DMS53 treated with DMSO at 0.1 percent for 48 hours (cell line): ENCODE data around the gene IL13.

Source experiments
- DNase-seq: peaks from one replicate; lab custom pipeline; 2025; ENCODE audit not compliant: unreplicated experiment; lab: John Stamatoyannopoulos, UW

IL13 gene

DNA sequence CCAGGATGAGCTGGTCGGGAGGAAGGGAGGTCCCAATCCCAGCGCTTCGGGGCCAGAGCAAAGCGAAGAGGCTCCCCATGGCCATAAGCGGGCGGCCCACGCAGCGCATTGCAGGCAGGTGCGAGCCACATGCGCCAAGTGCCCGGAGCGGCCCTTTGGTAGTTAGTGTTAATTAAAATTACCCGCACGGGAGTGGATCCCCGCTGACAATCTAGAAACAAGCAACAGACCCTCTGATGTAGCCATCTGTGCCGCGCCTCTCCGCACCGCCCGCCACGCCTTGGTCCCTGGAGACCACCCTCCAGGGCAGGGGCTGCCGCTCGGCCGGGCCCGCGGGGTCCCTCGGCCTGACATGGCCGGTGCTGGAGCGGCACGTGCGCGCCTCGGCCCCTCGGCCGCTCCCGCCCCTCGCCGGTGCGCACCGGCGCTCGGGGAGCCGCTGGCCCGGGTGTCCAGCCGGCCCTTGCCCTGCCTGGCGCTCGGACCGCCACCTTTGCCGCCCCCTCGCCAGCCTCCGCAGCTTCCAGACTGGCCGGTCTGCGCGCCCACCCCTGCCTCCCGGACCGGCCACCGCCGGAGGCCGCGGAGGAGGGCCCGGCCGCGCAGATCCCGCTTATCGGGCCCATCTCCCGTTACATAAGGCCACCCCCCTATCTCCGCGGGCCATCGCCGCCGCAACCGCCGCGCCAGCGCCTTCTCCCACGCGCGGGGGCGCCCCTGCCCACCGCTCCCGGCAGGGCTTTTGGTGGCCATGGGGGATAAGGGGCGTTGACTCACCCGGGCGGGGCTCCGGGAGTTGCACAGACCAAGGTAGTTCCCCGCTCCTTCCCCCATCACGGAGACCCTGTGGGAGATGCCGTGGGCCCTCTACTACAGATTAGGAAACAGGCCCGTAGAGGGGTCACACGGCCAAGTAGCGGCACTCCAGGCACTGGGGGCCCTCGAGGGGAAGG lies 1.9 kb upstream of the IL13 start:
- DNase-seq = no peak

DNA sequence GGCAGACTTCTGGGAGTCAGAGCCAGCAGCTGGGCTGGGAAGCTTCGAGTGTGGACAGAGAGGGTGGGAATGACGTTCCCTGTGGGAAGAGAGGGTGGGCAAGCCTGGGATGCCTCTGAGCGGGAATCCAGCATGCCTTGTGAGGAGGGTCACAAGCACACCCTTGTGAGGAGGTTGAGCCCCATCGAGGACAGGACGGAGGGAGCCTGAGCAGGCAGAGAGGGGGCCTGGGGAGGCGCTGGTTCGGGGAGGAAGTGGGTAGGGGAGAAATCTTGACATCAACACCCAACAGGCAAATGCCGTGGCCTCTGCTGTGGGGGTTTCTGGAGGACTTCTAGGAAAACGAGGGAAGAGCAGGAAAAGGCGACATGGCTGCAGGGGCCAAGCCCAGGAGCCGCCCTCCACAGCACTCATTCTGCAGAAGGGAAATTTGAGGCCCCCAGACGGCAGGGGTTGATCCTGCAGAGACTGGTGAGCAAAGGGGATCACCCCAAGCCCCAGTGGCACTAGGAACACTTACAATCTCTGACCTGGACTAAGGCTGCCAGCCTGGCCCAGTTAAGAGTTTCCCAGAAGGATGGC lies 1.1 kb upstream of the IL13 start:
- DNase-seq = no peak

DNA sequence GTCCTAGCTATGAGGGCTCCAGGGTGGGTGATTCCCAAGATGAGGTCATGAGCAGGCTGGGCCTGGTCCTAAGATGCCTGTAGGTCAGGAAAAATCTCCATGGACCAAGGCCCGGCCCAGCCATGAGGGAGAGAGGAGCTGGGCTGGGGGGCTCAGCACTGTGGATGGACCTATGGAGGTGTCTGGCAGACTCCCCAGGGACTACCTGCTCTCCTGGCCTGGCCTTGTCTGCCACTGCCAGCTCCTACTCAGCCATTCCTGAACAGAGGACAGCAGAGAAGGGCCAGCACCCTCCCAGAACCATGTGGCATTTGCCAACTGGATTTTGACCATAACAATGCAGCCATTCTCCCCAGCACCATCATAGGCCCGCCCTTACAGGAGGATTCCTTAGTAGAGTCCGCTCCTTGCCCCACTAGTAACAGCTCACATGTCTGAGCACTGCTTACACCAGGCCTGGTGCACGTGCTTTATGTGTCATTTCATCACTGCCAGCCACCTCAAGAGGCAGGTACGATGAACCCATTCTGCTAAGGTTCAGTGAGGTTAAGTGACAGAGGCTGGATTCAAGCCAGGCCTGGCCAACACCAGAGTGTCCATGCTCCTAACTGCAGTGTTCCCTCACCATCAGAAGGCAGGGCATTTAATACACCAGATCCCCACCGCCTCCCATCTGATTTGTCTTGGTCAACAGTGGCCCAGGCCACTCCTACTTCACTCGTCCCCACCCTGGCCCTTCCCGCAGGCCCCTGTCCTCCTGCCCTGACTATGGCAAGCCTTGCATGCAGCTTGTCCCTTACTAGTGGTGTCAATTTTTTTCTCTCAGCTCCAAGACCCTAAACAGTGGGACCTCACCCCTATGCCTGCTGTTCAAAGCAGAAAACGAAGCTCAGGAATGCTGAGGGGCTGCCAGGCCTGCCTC lies 669 bp downstream of the IL13 start:
- no peak for DNase-seq

DNA sequence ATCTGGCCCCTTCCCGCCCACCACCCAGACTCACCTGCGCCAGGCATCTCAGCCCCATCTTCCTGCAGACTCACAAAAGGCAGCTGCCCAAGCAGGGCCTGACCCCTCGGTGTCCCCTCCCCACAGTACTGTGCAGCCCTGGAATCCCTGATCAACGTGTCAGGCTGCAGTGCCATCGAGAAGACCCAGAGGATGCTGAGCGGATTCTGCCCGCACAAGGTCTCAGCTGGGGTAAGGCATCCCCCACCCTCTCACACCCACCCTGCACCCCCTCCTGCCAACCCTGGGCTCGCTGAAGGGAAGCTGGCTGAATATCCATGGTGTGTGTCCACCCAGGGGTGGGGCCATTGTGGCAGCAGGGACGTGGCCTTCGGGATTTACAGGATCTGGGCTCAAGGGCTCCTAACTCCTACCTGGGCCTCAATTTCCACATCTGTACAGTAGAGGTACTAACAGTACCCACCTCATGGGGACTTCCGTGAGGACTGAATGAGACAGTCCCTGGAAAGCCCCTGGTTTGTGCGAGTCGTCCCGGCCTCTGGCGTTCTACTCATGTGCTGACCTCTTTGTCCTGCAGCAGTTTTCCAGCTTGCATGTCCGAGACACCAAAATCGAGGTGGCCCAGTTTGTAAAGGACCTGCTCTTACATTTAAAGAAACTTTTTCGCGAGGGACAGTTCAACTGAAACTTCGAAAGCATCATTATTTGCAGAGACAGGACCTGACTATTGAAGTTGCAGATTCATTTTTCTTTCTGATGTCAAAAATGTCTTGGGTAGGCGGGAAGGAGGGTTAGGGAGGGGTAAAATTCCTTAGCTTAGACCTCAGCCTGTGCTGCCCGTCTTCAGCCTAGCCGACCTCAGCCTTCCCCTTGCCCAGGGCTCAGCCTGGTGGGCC lies 1.9 kb downstream of the IL13 start:
- no peak for DNase-seq

DNA sequence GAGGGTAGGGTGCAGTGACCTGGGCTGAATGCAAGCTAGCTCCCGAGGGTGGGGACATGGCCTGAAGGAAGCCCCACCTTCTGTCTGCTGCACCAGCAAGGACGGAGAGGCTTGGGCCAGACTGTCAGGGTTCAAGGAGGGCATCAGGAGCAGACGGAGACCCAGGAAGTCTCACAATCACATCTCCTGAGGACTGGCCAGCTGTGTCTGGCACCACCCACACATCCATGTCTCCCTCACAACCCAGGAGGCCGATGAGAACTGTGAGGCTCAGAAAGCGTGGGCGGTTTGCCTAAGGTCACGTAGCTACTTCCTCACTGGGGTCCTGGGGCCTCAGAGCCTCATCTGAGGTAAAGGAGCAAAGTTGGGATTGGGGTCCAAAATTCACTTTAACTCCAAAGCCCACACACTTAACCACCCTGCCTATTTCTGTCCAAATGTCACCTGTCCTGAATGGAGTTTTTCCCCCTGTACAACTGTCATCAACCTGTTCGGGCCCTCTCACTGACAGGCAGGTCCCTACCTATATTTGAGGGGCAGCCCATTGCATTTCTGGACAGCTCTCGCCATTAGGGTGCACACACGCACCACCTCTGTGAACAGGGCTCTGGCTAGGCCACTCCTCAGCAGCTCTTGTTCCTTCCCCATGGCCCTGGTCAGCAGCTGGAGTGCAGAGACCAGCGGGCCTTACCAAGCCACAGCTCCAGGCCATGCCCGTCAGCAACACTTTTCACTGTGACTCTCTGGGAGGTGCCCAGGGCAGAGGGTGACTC lies 3.4 kb downstream of the IL13 start:
- DNase-seq = no peak

DNA sequence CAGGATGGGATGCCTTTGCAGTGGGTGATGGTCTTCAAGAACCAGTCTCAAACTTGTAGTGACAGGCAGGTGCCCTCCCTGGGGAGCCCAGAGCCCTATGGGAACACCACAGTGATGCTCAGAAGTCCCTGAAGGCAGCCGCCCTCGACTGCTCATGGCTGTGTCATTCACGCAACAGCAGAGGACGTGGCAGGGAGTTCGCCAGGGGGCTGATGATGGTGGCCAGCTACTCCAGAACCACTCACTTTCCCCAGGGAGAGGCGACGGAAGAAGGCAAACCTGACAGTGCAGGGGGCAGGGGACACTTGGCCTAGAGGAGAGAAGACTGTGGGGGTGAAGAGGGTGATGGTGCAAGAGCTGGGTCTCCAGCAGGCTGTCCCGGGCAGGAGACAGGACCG lies 4.0 kb downstream of the IL13 start:
- DNase-seq = no peak

DNA sequence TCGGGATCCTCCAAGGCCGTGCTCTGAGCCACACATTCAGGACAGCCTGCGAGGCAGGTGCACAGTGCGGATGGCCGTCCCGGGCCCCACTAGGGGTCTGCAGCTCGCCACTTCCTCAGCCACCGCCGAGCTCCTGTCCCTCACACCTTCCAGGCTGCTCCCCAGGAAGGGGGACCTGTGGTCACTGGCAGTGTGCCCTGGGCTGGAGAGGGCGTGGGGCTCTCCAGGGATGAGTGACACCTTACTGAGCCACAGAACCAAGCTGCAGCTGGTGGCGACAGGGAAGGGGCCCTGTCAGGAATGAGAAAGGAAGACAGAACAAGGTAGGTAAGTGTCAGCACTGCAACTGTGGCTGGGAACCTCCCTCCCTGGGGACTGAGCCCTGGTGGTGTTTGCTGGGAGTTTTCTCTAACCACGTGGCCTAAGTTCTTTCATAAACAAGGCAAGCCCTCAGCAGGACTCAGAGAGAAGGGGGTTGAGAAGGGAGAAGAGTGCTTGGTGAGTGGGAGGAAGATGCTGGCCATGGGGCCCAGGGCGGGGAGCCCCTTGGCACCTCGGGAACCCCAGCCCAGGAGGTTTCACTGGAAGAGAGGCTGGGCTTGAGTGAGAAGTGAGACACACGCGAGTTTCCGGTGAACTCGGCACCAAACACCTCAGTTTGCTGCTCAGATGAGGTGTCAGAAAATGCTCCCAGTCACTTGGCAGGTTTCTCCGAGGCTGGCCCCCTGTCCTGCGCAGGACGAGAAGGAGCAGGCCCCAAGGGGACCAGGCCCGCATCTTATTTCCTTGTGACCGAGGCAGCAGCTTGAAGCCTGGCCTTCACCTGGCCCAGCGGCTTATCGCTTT lies 5.2 kb downstream of the IL13 start:
- no peak for DNase-seq

DNA sequence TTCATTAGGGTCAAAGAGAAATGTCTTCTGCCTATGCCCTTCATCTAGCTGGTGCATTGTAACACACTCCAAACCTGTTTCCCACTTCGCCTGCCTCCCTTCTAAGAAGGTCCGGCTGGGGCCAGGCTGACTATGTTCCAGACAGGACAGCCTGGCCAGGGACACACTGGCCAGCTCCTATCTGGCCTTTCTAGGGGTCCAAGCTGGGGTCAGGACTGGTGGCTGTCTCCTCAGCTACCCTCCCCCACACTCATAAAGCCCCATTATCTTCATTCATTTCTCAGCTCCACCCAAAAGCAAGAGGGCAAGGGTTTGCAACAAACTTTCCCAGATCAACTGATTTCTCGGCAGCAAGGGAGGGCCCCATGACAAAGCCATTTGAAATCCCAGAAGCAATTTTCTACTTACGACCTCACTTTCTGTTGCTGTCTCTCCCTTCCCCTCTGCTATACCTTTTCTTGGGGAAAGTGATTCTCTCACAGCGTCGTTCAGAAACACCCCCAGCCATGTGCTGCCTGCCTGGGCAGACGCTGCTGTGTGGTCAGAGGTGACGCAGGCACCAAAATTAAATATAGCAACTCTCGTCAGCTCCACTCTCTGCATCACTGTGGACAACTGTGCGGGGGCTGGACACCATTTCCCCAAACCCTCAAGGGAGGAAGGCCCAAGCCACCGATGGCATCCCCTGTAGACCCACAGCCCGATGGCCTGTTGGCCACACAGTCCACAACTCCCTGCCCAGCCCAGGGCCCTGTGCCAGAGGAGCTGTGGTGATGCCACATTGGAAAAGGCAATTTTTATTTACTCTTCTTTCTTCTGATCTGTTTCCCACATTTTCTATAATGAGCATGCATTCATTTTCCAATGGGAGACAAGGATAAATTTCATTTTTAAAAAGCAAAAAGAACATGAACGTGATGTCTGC lies 6.1 kb downstream of the IL13 start:
- no peak for DNase-seq

DNA sequence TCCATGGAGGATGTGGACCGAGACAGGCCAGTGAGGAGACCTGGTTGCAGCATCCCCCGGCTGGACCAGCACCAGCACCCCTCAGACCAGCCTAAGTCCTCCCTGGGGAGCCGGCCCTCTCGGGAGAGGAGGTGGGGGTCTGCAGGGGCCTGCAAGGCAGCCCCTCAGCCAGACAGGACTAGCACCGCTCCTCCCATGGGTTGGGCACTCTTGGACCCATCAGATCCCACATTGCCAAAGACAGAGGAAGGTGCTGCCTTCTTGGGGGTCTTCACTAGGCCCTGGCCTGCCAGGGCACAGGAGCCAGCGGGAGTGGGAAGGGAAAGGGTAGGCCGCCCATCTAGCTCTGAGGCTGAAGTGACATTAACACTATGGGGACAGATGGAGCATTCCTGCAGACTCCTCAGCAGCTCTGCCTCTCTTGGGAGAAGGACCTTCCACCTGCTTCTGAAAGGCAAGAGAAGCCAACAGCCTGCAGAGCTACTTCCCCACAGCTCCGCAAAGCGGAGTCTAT lies 6.8 kb downstream of the IL13 start:
- DNase-seq = no peak

DNA sequence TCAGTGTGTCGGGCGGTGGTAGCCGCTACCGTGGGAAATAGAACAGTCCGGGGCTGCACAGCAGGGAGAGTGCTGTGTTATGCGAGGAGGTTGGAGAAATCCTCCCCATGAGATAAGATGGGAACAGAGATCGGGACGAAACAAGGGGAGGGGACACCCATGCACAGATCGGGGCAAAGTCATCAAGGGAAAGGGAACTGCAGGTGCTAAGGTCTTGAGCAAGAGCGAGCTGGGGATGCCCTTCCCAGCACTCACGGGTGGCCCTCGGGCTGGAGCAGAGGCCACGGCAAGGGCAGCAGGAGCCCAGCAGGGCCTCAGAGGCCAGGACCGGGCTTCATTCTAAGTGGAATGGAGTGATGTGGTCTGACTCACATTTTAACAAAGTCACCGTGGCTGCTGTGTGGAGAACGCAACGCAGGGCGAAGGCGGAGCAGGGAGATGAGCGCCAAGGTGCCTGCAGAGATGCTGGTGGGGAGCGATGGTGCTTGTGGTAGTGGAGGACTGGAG lies 7.7 kb downstream of the IL13 start:
- DNase-seq = no peak

DNA sequence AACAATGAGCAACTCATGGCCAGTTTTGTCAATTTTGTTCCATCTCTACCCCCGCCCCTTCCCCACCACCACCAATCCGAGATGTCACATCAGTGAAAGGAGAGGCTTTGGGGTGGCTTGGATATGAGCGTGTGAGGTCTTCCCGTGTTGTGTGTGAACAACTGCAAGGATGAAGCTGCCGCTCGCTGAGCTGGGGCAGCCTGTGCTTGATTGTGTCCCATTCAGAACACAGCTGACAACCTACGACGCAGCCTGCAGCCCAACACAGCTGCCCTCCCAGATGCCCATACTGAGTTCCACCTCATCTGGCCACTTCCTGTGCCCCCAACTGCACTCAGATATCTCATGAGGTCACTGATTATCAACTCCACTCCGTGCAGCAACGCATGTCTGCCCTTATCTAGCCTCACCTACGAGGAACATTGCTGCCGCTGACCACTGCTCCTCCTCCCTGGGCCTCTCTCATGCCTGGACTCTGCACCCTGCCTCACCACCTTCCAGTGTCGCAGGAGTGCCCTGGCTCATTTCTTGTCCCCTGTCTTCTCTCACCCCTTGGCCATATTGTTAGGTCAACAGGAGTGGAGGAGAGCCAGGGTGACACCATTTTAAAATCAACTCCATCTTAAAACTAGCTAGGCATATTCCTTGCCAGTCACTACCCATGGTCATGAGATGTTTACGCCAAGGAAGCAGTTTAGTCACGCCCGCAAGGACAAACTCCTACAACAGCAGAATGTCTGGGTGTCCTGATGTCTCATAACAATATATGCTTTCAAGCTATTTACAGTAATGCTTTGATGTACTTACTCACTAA lies 8.5 kb downstream of the IL13 start:
- DNase-seq = no peak

DNA sequence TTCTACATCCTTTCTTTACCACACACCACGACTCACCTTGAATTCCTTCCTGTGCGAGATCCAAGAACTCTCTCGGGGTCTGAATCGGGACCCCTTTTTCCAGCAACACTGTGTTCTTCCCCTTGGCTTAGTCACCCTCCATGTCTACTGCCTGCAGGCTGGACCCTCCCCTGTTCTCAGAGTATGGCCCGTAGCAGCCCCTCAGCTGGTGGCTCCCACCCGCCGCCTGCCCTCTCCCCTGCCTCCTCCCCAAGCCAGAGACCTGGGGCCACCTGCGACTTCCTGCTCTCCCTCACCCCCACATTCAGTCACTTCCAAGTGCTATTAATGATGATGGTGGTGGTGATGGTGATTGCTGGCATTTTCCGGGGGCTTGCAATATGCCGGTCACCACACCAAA lies 9.3 kb downstream of the IL13 start:
- DNase-seq = no peak

DNA sequence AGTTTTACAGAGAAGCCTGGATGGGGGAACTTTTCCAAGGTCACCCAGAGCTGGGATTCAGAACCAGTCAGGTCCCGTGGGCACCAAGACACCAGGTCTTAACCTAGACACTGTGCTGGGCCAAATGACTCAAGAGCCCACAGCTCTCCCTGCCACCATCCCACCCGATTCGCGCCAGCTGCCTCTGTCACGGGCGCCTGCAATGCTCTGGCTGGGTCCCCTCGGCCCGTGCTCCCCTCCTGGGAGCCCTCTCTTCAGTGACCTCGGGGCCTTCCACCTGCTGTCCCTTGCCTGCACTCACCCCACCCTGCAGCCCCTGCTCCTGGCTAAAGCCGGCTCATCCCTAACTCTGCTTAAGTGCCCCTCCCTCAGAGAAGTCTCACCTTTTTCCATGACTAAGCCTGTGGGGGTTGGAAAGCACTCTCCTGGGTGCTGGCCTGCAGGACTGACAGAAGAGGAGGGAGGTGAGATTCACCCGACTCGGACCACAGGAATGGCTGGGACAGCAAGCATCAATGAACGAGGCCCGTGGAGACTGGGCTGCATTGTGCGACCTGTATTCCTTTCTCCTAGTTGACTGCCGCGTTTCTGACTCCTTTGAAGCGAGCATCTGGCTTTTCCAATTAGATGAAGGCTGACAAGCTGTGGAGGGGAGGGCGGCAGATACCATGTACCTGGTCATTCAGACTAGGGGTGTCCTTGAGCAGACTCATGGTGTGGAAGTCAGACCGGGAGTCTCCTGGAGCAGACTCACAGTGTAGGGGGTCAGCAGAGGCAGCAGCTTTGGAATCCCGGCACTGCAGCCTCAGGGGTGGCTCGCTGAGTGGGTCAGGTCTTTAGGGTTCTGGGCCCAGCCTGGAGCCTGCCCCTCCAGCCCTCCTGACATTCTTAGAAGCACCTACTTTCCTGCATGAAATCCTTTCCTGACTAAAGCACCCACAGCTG lies 10.1 kb downstream of the IL13 start:
- DNase-seq = no peak

DNA sequence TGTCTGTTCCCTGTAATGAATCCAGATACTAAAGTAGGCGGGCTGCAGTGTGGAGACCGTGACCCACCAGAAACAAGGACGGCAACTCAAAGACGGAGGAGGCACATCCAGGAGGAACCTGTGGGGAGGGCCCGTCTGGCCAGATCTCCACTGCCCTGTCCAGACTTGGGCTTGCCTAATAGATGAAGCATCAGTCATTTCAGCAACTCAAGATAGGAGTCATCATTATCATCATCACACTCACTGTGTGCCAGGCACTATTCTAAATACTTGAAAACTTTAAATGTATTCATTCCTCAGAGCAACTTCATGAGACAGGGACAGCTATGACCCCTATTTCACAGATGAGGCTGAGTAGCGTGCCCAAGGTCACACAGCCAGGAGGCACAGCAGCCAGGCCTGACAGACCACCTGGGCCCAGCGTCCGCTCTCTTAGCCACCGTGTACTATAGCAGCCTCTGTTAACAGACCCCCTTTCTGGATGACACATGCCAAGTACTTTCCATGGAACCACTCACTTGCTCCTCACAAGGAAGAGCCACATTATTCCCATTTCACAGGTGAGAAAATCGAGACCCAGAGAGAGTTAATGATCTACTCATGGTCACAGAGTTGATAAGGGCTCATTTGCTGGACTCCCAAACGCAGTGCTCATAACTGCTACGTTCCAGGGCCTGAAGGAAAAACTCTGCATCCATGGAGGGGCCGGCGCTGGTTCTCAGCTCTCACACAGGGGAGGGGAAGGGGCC lies 10.9 kb downstream of the IL13 start:
- no peak for DNase-seq

DNA sequence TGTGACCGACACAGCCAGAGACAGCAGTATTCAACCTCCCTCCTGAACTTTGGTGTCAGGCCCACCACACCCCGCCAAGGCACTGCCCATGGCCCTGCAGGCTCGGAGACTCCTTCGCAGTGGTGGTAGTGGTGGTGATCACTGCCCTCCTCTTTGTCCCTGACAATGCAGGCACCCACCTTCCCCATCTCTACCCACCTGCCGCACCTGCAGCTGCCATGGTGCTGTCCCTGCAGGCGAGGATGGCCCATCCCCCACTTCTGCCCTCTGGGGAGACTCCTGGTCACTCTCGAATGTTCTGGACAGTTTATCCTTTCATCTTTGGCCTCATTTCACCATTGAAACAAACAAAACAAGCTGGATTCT lies 11.5 kb downstream of the IL13 start:
- DNase-seq = no peak
